ENCODE results near the gene UBAC2.
A peak's percentile ranks its signal among the peaks of the same experiment; 100 is the strongest.
"Not testable (repeated sequence)": the region's sequence is repeated elsewhere in the genome, so short reads cannot be mapped to it uniquely, and the experiment has no call there.

The UBAC2 gene

GRCh38 chr13:99246100-99246499 lies 45.4 kb downstream of the UBAC2 start:
- no peak for DNase-seq (ENCODE audit: low spot score)

- DNase-seq (ENCODE audit: low spot score) = not testable (repeated sequence)
Observed at GRCh38 chr13:99249178-99249577, 48.5 kb downstream of the UBAC2 start.

- DNase-seq (ENCODE audit: low spot score) = not testable (repeated sequence)
Observed at GRCh38 chr13:99249606-99250005, 49.0 kb downstream of the UBAC2 start.

- DNase-seq (ENCODE audit: low spot score) = no peak
Observed at GRCh38 chr13:99250982-99251825, 50.5 kb downstream of the UBAC2 start.

- DNase-seq (ENCODE audit: low spot score) = no peak
Observed at GRCh38 chr13:99251921-99252320, 51.3 kb downstream of the UBAC2 start.

- DNase-seq (ENCODE audit: low spot score) = no peak
Observed at GRCh38 chr13:99254830-99255229, 54.2 kb downstream of the UBAC2 start.

- DNase-seq (ENCODE audit: low spot score) = no peak
Observed at GRCh38 chr13:99255271-99255670, 54.6 kb downstream of the UBAC2 start.

GRCh38 chr13:99256283-99256682 lies 55.6 kb downstream of the UBAC2 start:
- DNase-seq (ENCODE audit: low spot score) = no peak

- DNase-seq (ENCODE audit: low spot score) = no peak
Observed at GRCh38 chr13:99256709-99257108, 56.1 kb downstream of the UBAC2 start.

- no peak for DNase-seq (ENCODE audit: low spot score)
Observed at GRCh38 chr13:99257291-99257690, 56.6 kb downstream of the UBAC2 start.

GRCh38 chr13:99258210-99258860 lies 57.7 kb downstream of the UBAC2 start, which contains the start of gene GPR18:
Gene GPR18, minus strand, starts transcription at chr13:99258379. Its CDS starts 2,507 bp downstream, at chr13:99255872.
- no peak for DNase-seq (ENCODE audit: low spot score)

GRCh38 chr13:99258946-99259345 lies 58.3 kb downstream of the UBAC2 start:
- no peak for DNase-seq (ENCODE audit: low spot score)

GRCh38 chr13:99260216-99260615 lies 59.6 kb downstream of the UBAC2 start:
- DNase-seq (ENCODE audit: low spot score) = no peak

GRCh38 chr13:99261059-99261458 lies 60.4 kb downstream of the UBAC2 start:
- no peak for DNase-seq (ENCODE audit: low spot score)

GRCh38 chr13:99263126-99263785 lies 62.6 kb downstream of the UBAC2 start:
- no peak for DNase-seq (ENCODE audit: low spot score)

GRCh38 chr13:99264051-99264450 lies 63.4 kb downstream of the UBAC2 start:
- no peak for DNase-seq (ENCODE audit: low spot score)

- no peak for DNase-seq (ENCODE audit: low spot score)
Observed at GRCh38 chr13:99265162-99265800, 64.6 kb downstream of the UBAC2 start.

GRCh38 chr13:99265821-99266426 lies 65.3 kb downstream of the UBAC2 start:
- DNase-seq (ENCODE audit: low spot score) = peak; percentile 25

GRCh38 chr13:99266827-99267226 lies 66.2 kb downstream of the UBAC2 start:
- no peak for DNase-seq (ENCODE audit: low spot score)

GRCh38 chr13:99267927-99268326 lies 67.3 kb downstream of the UBAC2 start:
- no peak for DNase-seq (ENCODE audit: low spot score)

- no peak for DNase-seq (ENCODE audit: low spot score)
Observed at GRCh38 chr13:99268822-99269221, 68.2 kb downstream of the UBAC2 start.
